Endodermal cell (in vitro differentiated cells): ENCODE data around the gene PRRC2B. TPM values are rescaled to one million over a fixed set of nuclear protein-coding genes. Genes with fewer than 3 reads are reported as not detected.

Experiments used
- DNase-seq: peaks from one replicate; pipeline ENCODE4 v3.0.0-alpha.2; 2017
- H3K27ac ChIP-seq: 2 replicates; pipeline ENCODE4 v1.5.1; 2013; ENCODE audit warnings: mild to moderate bottlenecking, low read depth, low read length, moderate library complexity
- H3K27me3 ChIP-seq: 2 replicates; pipeline ENCODE4 v1.6.1; 2013; ENCODE audit warnings: mild to moderate bottlenecking, low read length, moderate library complexity; ENCODE audit not compliant: insufficient read depth, control insufficient read depth, poor library complexity, severe bottlenecking
- H3K36me3 ChIP-seq: 2 replicates; pipeline ENCODE4 v1.7.0; 2013; ENCODE audit warnings: mild to moderate bottlenecking, low read length, moderate library complexity; ENCODE audit not compliant: control insufficient read depth, insufficient read depth
- H3K4me1 ChIP-seq: one replicate; pipeline ENCODE4 v1.7.0; 2013; ENCODE audit warnings: low read length; ENCODE audit not compliant: control insufficient read depth, insufficient read depth
- H3K4me3 ChIP-seq: 2 replicates; pipeline ENCODE4 v1.5.1; 2013; ENCODE audit warnings: mild to moderate bottlenecking, low read length, moderate library complexity
- H3K9ac ChIP-seq: 2 replicates; pipeline ENCODE4 v1.6.1; 2013; ENCODE audit warnings: mild to moderate bottlenecking, low read length, moderate library complexity; ENCODE audit not compliant: poor library complexity, severe bottlenecking; ENCODE audit errors: extremely low read depth
- H3K9me3 ChIP-seq: 2 replicates; pipeline ENCODE4 v1.6.1; 2013; ENCODE audit warnings: mild to moderate bottlenecking, low read length, moderate library complexity; ENCODE audit not compliant: control insufficient read depth
- H3K27ac Mint-ChIP-seq: 2 replicates; pipeline ENCODE4 v1.8.0; 2020; ENCODE audit warnings: mixed read lengths
- H3K27me3 Mint-ChIP-seq: 2 replicates; pipeline ENCODE4 v1.8.0; 2021; ENCODE audit warnings: mild to moderate bottlenecking, mixed read lengths; ENCODE audit not compliant: insufficient read depth
- H3K36me3 Mint-ChIP-seq: 2 replicates; pipeline ENCODE4 v1.8.0; 2020; ENCODE audit warnings: low read depth, mixed read lengths
- H3K4me1 Mint-ChIP-seq: 2 replicates; pipeline ENCODE4 v1.8.0; 2020; ENCODE audit warnings: mixed read lengths
- H3K4me3 Mint-ChIP-seq: 2 replicates; pipeline ENCODE4 v1.8.0; 2020; ENCODE audit warnings: mild to moderate bottlenecking, moderate library complexity, mixed read lengths
- H3K9me3 Mint-ChIP-seq: 2 replicates; pipeline ENCODE4 v1.8.0; 2020; ENCODE audit warnings: mild to moderate bottlenecking, mixed read lengths
- WGBS, 2 experiments: methylation state at CpG; one replicate each; pipeline versions ENCODE4 v1.1.5 to v1.1.7; 2013; ENCODE audit warnings: missing lambda C conversion rate in 2 of 2, mixed read lengths in 1 of 2; ENCODE audit not compliant: insufficient coverage in 1 of 2, insufficient read length in 1 of 2; 5-methylcytosine and 5-hydroxymethylcytosine counted together
- total RNA-seq, 2 donors: library from RNA; stranded (reverse); fragmentation: NEBNext Ultra II Directional in 1 of 2; extraction: Animal tissue kit (Norgen Biotek cat#: 25700) in 1 of 2; gene quantifications; 2 replicates in 1 of 2; 3 replicates in 1 of 2; pipeline ENCODE4 v1.2.1, GENCODE V29; 2021
- TF ChIP-seq, protein P1 (sequence below): fragments of 200-600 bp; sonication (generic); conservative IDR thresholded peaks from 2 replicates; pipeline ENCODE4 v1.5.0; 2021; ENCODE audit warnings: antibody characterized with exemption, mild to moderate bottlenecking

The PRRC2B gene
- total RNA-seq, 2 donors from 2014 or later = 309 to 334 TPM

GRCh38 chr9:131478421-131478868 is 84.6 kb downstream of the PRRC2B start:
- Mint-ChIP-seq H3K36me3 (peaks cover 84% of the 10 kb centered on the region), H3K4me3 (no peak overlapping the region), H3K9me3 (no peaks in the 10 kb centered on the region), H3K4me1 (no peaks in the 10 kb centered on the region), H3K27ac (peak overlapping the region; percentile 86), H3K27me3 (no peaks in the 10 kb centered on the region)
- Histone ChIP-seq H3K36me3 (peaks cover 96% of the 10 kb centered on the region), H3K27me3 (no peaks in the 10 kb centered on the region), H3K9me3 (no peaks in the 10 kb centered on the region), H3K4me3 (no peak overlapping the region), H3K9ac (no peak overlapping the region), H3K4me1 (no peaks in the 10 kb centered on the region), H3K27ac (no peak overlapping the region)
- TF ChIP-seq, protein P1, sequence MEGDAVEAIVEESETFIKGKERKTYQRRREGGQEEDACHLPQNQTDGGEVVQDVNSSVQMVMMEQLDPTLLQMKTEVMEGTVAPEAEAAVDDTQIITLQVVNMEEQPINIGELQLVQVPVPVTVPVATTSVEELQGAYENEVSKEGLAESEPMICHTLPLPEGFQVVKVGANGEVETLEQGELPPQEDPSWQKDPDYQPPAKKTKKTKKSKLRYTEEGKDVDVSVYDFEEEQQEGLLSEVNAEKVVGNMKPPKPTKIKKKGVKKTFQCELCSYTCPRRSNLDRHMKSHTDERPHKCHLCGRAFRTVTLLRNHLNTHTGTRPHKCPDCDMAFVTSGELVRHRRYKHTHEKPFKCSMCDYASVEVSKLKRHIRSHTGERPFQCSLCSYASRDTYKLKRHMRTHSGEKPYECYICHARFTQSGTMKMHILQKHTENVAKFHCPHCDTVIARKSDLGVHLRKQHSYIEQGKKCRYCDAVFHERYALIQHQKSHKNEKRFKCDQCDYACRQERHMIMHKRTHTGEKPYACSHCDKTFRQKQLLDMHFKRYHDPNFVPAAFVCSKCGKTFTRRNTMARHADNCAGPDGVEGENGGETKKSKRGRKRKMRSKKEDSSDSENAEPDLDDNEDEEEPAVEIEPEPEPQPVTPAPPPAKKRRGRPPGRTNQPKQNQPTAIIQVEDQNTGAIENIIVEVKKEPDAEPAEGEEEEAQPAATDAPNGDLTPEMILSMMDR = peak; percentile 82
- 64 to 76% methylated on average over 6 to 12 of the region's 12 CpGs for WGBS, 2 experiments
- DNase-seq = peak; percentile 92

- no peaks in the 10 kb centered on the region for H3K9me3 Mint-ChIP-seq
- Histone ChIP-seq H3K36me3 (peaks cover 96% of the 10 kb centered on the region), H3K4me3 (no peak overlapping the region), H3K27me3 (no peaks in the 10 kb centered on the region), H3K27ac (no peak overlapping the region), H3K9me3 (no peaks in the 10 kb centered on the region), H3K4me1 (no peaks in the 10 kb centered on the region), H3K9ac (no peak overlapping the region)
- H3K27ac Mint-ChIP-seq = no peak overlapping the region
- 96 to 100% methylated on average over 7 to 10 of the region's 10 CpGs for WGBS, 2 experiments
- H3K27me3 Mint-ChIP-seq = no peaks in the 10 kb centered on the region
- TF ChIP-seq, protein P1 = no peak
- H3K36me3 Mint-ChIP-seq = peaks cover 84% of the 10 kb centered on the region
- DNase-seq = no peak
- no peak overlapping the region for H3K4me3 Mint-ChIP-seq
- no peaks in the 10 kb centered on the region for H3K4me1 Mint-ChIP-seq
Measured at GRCh38 chr9:131478911-131479310, 85.0 kb downstream of the PRRC2B start.

- no peak overlapping the region for H3K4me3 ChIP-seq
- H3K27ac ChIP-seq = no peak overlapping the region
- no peaks in the 10 kb centered on the region for H3K9me3 ChIP-seq
- H3K9ac ChIP-seq = no peak overlapping the region
- H3K36me3 ChIP-seq = peaks cover 96% of the 10 kb centered on the region
- no peaks in the 10 kb centered on the region for H3K4me1 ChIP-seq
- Mint-ChIP-seq H3K4me3 (no peak overlapping the region), H3K27ac (no peak overlapping the region), H3K9me3 (no peaks in the 10 kb centered on the region), H3K27me3 (no peaks in the 10 kb centered on the region), H3K36me3 (peaks cover 83% of the 10 kb centered on the region), H3K4me1 (no peaks in the 10 kb centered on the region)
- DNase-seq = no peak
- 100% methylated on average over 1 of the region's 1 CpG for WGBS, 2 experiments
- TF ChIP-seq, protein P1 = no peak
- no peaks in the 10 kb centered on the region for H3K27me3 ChIP-seq
Measured at GRCh38 chr9:131480258-131480657, 86.4 kb downstream of the PRRC2B start.
